H1 (cell line): Measurements from ENCODE around the gene ZNF669. TPM values are rescaled to one million over a fixed set of nuclear protein-coding genes. Genes with fewer than 3 reads are reported as not detected.

Source experiments
- SP1 ChIP-seq: IDR thresholded peaks from 2 replicates; pipeline ENCODE4 v1.6.1; 2011; ENCODE audit warnings: low read depth, low read length
- polyA plus RNA-seq, 7 experiments: library from polyadenylated mRNA; depleted of rRNA in 3 of 7; stranded (reverse) in 5 of 7; unstranded in 2 of 7; fragments of >200 nt in 5 of 7; fragments of 200-250 nt in 2 of 7; gene quantifications; 1 replicate in 5 of 7; 2 replicates in 1 of 7; 4 replicates in 1 of 7; pipeline versions ENCODE4 v1.2.1 to v1.2.3, GENCODE V29; 2011 to 2013; ENCODE audit warnings: missing spikeins in 2 of 7, mixed read lengths in 2 of 7
- total RNA-seq: library from RNA; stranded (reverse); fragmentation: NEBNext Ultra II Directional; extraction: Animal tissue kit (Norgen Biotek cat#: 25700); gene quantifications from 2 replicates; pipeline ENCODE4 v1.2.1, GENCODE V29; 2021

ZNF669 gene
- total and polyA plus RNA-seq, 2 of the 8 experiments (the other 6 are each of a cell fraction or from before 2014, with no cell fraction given), result 4.8 to 20.3 TPM

DNA sequence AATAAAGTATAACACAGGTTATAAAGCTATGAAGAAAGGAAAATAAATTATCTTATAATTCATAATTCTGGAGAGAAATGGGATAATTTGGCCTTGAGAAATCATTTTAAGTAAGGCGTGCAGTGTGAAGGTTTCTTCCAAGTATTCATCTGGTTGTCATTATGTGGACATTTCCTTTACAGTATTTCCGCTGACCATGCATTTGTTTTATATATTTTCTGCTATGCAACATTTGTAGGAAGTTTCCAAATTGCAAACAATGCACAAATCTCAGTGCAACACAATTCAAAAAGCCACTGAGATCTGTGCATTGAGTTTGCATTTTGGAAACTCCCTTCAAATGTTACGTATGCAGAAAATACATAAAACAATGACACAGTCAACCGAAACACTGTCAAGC lies 43.4 kb downstream of the ZNF669 start (continued):
- no peak for TF ChIP-seq SP1
